A549 (cell line): ENCODE results near the gene FHIT.

Experiments used
- CEBPB ChIP-seq, 2 experiments: fragments of >200 bp in 1 of 2; sonication (Bioruptor Twin) in 1 of 2; formaldehyde crosslinking in 1 of 2; IDR thresholded peaks; 2 replicates each; pipeline ENCODE4 v1.6.1; 2012 to 2016
- FOSL2 ChIP-seq, 2 experiments: fragments of 450-650 bp in 1 of 2; fragments of >200 bp in 1 of 2; sonication (Bioruptor Twin) in 1 of 2; formaldehyde crosslinking; IDR thresholded peaks; 2 replicates each; pipeline versions ENCODE4 v1.5.0 to v1.6.1; 2016 to 2020; ENCODE audit warnings: mild to moderate bottlenecking in 1 of 2, moderate library complexity in 1 of 2
- HOXA7 ChIP-seq: fragments of 250-450 bp; sonication (Bioruptor Pico); IDR thresholded peaks from 2 replicates; pipeline ENCODE4 v1.5.0; 2020; ENCODE audit warnings: mild to moderate bottlenecking, moderate library complexity
- JUN ChIP-seq, 2 experiments: fragments of >200 bp; sonication (Bioruptor Twin); formaldehyde crosslinking; IDR thresholded peaks; 2 replicates in 1 of 2; 3 replicates in 1 of 2; pipeline ENCODE4 v1.6.1; 2016 to 2017
- POLR2A ChIP-seq: IDR thresholded peaks from 2 replicates; pipeline ENCODE4 v1.6.1; 2012; ENCODE audit warnings: mild to moderate bottlenecking, low read length
- RAD21 ChIP-seq, 2 experiments: fragments of >200 bp in 1 of 2; sonication (Bioruptor Twin) in 1 of 2; formaldehyde crosslinking in 1 of 2; IDR thresholded peaks in 1 of 2; conservative IDR thresholded peaks in 1 of 2; 2 replicates in 1 of 2; 3 replicates in 1 of 2; pipeline ENCODE4 v1.6.1; 2012 to 2018; ENCODE audit warnings: inconsistent platforms in 1 of 2
- ZC3H11A ChIP-seq: fragments of 450-650 bp; IDR thresholded peaks from 2 replicates; pipeline ENCODE4 v1.6.1; 2014; ENCODE audit warnings: antibody characterized with exemption, mild to moderate bottlenecking
- TF ChIP-seq, protein P1 (sequence below): fragments of 450-650 bp; IDR thresholded peaks from 2 replicates; pipeline ENCODE4 v1.6.1; 2014; ENCODE audit warnings: antibody characterized with exemption
- TF ChIP-seq, protein P2 (sequence below): fragments of >200 bp; sonication (Bioruptor Twin); formaldehyde crosslinking; IDR thresholded peaks from 3 replicates; pipeline ENCODE4 v1.5.1; 2016
- TF ChIP-seq, protein P3 (sequence below): IDR thresholded peaks from 2 replicates; pipeline ENCODE4 v1.6.1; 2012
- TF ChIP-seq, protein P4 (sequence below): IDR thresholded peaks from 2 replicates; pipeline ENCODE4 v1.6.1; 2012
- TF ChIP-seq, protein P5 (sequence below): fragments of 150-350 bp; IDR thresholded peaks from 2 replicates; pipeline ENCODE4 v1.6.1; 2014; ENCODE audit warnings: low read depth, mild to moderate bottlenecking, low read length
- TF ChIP-seq, protein P6 (sequence below): fragments of 250-450 bp; sonication (Bioruptor Pico); IDR thresholded peaks from 2 replicates; pipeline ENCODE4 v1.5.0; 2020; ENCODE audit warnings: low read depth, mild to moderate bottlenecking, moderate library complexity

DNA sequence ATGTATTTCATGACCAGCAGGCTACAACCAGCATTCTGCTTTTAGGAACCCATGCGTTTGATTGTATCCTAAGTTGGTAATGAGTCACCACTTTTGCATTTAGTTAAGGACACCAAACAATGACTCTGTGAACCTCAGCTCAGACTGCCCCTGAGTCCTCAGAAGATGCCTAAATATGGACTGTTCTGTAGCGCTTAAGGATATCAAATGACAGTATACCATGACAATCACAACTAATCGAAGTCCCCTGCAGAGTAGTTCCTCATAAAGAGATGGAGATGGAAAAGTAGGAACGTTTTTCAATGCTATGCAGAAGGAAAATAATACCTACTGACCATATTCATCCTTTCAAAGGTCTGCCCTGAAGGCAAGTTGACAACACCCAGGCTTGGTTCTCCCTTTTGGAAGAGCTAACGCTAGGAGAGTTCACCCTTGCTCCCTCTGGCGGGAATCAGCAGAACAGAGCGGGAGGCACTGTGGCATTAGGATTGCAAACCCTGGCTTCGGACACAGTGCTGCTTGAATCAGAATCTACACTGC lies 508.6 kb downstream of the FHIT start:
- TF ChIP-seq FOSL2 (IDR thresholded peaks at IDR 0.05): no peak
- no peak for TF ChIP-seq FOSL2 (CRISPR knock-in tag; IDR thresholded peaks at IDR 0.05)
- no peak for TF ChIP-seq POLR2A
- TF ChIP-seq, protein P1, sequence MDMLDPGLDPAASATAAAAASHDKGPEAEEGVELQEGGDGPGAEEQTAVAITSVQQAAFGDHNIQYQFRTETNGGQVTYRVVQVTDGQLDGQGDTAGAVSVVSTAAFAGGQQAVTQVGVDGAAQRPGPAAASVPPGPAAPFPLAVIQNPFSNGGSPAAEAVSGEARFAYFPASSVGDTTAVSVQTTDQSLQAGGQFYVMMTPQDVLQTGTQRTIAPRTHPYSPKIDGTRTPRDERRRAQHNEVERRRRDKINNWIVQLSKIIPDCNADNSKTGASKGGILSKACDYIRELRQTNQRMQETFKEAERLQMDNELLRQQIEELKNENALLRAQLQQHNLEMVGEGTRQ: no peak
- TF ChIP-seq, protein P2, sequence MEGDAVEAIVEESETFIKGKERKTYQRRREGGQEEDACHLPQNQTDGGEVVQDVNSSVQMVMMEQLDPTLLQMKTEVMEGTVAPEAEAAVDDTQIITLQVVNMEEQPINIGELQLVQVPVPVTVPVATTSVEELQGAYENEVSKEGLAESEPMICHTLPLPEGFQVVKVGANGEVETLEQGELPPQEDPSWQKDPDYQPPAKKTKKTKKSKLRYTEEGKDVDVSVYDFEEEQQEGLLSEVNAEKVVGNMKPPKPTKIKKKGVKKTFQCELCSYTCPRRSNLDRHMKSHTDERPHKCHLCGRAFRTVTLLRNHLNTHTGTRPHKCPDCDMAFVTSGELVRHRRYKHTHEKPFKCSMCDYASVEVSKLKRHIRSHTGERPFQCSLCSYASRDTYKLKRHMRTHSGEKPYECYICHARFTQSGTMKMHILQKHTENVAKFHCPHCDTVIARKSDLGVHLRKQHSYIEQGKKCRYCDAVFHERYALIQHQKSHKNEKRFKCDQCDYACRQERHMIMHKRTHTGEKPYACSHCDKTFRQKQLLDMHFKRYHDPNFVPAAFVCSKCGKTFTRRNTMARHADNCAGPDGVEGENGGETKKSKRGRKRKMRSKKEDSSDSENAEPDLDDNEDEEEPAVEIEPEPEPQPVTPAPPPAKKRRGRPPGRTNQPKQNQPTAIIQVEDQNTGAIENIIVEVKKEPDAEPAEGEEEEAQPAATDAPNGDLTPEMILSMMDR: no peak
- TF ChIP-seq, protein P3, sequence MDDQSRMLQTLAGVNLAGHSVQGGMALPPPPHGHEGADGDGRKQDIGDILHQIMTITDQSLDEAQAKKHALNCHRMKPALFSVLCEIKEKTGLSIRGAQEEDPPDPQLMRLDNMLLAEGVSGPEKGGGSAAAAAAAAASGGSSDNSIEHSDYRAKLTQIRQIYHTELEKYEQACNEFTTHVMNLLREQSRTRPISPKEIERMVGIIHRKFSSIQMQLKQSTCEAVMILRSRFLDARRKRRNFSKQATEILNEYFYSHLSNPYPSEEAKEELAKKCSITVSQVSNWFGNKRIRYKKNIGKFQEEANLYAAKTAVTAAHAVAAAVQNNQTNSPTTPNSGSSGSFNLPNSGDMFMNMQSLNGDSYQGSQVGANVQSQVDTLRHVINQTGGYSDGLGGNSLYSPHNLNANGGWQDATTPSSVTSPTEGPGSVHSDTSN: no peak
- no peak for TF ChIP-seq CEBPB (IDR thresholded peaks at IDR 0.05)
- TF ChIP-seq, protein P4, sequence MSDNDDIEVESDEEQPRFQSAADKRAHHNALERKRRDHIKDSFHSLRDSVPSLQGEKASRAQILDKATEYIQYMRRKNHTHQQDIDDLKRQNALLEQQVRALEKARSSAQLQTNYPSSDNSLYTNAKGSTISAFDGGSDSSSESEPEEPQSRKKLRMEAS: no peak
- TF ChIP-seq, protein P5, sequence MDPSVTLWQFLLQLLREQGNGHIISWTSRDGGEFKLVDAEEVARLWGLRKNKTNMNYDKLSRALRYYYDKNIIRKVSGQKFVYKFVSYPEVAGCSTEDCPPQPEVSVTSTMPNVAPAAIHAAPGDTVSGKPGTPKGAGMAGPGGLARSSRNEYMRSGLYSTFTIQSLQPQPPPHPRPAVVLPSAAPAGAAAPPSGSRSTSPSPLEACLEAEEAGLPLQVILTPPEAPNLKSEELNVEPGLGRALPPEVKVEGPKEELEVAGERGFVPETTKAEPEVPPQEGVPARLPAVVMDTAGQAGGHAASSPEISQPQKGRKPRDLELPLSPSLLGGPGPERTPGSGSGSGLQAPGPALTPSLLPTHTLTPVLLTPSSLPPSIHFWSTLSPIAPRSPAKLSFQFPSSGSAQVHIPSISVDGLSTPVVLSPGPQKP: no peak
- TF ChIP-seq HOXA7: no peak
- TF ChIP-seq RAD21 (conservative IDR thresholded peaks at IDR 0.05 in 1 of 2, IDR thresholded peaks at IDR 0.05 in 1 of 2): no peak
- no peak for TF ChIP-seq ZC3H11A
- no peak for TF ChIP-seq JUN (IDR thresholded peaks at IDR 0.05)
- TF ChIP-seq, protein P6, sequence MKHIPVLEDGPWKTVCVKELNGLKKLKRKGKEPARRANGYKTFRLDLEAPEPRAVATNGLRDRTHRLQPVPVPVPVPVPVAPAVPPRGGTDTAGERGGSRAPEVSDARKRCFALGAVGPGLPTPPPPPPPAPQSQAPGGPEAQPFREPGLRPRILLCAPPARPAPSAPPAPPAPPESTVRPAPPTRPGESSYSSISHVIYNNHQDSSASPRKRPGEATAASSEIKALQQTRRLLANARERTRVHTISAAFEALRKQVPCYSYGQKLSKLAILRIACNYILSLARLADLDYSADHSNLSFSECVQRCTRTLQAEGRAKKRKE (CRISPR knock-in tag): no peak
